Bronchial epithelial cell (primary cell): ENCODE results near the gene SOX18. TPM values are rescaled to one million over a fixed set of nuclear protein-coding genes. Genes with fewer than 3 reads are reported as not detected.

Experiments used
- DNase-seq: peaks from one replicate; pipeline ENCODE4 v3.0.0-alpha.2; 2010; ENCODE audit warnings: low read depth
- FAIRE-seq: peaks from 2 replicates; lab custom pipeline; 2011; peaks lifted over from hg19 to GRCh38; lab: Jason Lieb, UNC
- H3K27me3 ChIP-seq: 2 replicates; pipeline ENCODE4 v1.5.1; 2011; ENCODE audit warnings: low read length; ENCODE audit not compliant: control insufficient read depth, insufficient read depth
- H3K36me3 ChIP-seq: 2 replicates; pipeline ENCODE4 v1.5.1; 2011; ENCODE audit warnings: low read length; ENCODE audit not compliant: control insufficient read depth, insufficient read depth
- H3K4me3 ChIP-seq: 2 replicates; pipeline ENCODE4 v1.5.1; 2011; ENCODE audit warnings: mild to moderate bottlenecking, low read depth, low read length, control low read depth
- total RNA-seq: library from RNA; depleted of rRNA; stranded (reverse); fragments of >200 nt; gene quantifications from 2 replicates; pipeline ENCODE4 v1.2.1, GENCODE V29; 2014
- TF ChIP-seq, protein P1 (sequence below): IDR thresholded peaks from 2 replicates; pipeline ENCODE4 v1.5.1; 2011; ENCODE audit warnings: mild to moderate bottlenecking, moderate library complexity, low read length, control low read depth, inconsistent platforms; ENCODE audit not compliant: insufficient read depth, severe bottlenecking

SOX18 gene
- total RNA-seq, 1 donor from 2014 or later = not detected

DNA sequence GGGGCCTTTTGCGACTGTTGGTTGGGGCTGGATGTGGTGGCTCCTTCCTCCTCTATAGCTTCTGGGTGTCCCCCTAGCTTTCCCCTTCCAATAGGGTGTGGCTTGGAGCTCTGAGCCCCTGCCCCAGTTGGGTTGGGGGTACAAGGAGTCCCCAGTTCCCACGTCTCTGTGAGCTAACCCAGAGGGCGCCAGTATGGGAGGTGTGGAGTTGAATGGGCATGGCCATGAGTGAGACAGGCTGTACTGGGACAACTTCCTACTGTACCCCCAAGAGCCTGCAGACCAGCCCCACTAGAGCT, 12.3 kb downstream of the SOX18 start:
- FAIRE-seq (no peak), DNase-seq (no peak)
- TF ChIP-seq, protein P1, sequence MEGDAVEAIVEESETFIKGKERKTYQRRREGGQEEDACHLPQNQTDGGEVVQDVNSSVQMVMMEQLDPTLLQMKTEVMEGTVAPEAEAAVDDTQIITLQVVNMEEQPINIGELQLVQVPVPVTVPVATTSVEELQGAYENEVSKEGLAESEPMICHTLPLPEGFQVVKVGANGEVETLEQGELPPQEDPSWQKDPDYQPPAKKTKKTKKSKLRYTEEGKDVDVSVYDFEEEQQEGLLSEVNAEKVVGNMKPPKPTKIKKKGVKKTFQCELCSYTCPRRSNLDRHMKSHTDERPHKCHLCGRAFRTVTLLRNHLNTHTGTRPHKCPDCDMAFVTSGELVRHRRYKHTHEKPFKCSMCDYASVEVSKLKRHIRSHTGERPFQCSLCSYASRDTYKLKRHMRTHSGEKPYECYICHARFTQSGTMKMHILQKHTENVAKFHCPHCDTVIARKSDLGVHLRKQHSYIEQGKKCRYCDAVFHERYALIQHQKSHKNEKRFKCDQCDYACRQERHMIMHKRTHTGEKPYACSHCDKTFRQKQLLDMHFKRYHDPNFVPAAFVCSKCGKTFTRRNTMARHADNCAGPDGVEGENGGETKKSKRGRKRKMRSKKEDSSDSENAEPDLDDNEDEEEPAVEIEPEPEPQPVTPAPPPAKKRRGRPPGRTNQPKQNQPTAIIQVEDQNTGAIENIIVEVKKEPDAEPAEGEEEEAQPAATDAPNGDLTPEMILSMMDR = no peak
- no peak overlapping the region for H3K4me3 ChIP-seq
- H3K27me3 ChIP-seq = peaks cover 1% of the 10 kb centered on the region
- H3K36me3 ChIP-seq = peaks cover 3% of the 10 kb centered on the region

DNA sequence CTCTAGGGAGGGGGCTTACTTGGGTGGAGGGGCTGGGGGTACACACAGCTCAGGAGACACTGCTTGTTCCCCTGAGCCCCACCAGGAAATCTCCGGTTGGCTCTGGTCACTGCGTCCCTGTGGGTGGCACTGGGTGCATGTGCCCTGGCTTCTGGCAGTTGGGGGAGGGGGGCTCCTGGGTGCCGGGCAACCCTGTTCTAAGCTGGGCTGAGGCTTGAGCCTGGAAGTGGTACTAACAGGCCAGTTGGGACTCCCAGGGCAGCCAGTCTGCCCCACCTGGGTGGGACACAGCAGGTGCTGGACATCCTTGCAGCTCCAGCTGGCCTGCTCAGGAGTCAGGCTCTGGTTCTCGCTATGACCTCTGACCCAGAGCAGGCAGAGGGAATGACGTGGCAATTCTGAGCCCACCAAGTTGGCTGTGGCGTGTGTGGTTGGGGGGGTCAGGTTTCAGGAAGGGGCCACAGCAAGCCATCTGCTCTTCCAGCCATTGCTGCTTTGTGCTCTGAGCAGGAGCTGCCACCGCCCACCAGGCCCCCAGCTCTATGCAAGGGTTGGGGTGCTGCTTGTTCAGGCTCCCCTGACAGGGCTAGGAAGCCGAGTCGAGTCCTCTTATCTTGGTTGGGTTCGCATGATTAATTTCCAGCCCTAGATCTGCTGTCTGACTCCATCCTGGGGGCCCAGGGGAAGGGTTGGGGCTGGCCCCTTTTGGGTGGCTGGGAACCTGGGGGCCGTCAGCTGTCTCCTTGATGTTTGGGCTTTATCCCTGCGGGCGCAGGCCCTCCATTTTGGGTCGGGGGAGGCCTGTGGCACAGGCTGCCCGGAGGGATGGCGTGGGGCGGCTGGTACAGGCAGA, 12.9 kb downstream of the SOX18 start:
- Histone ChIP-seq H3K27me3 (peaks cover 1% of the 10 kb centered on the region), H3K4me3 (no peak overlapping the region), H3K36me3 (peaks cover 7% of the 10 kb centered on the region)
- TF ChIP-seq, protein P1 = no peak
- no peak for DNase-seq
- no peak for FAIRE-seq

DNA sequence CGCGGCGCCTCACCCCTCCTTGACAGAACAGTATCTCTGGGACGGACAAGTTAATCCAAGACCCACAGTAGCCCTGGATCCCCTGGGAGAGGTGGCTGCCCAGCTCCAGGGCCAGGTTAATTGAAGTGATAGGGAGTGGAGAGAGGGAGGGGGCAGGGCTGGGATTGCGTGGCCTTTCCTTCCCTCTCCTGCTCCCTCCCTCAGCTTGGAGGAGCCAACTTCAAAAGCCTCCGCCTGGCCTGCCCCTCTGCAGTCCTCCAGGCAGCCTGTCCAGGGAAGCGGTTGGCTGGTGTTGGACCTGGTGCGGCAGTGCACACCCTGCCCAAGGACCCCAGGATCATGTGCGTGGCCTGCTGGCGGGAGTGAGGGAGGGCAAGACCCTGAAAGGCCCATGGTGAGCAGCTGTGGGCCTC, 13.5 kb downstream of the SOX18 start, which contains the start of gene C20orf204:
TSS of gene C20orf204 (plus strand) at position 250 of the 413 bp plus-strand sequence. CDS start at position 392, 142 bp downstream.
- FAIRE-seq (no peak), DNase-seq (no peak)
- peaks cover 1% of the 10 kb centered on the region for H3K27me3 ChIP-seq
- H3K36me3 ChIP-seq = peaks cover 7% of the 10 kb centered on the region
- TF ChIP-seq, protein P1 = no peak
- H3K4me3 ChIP-seq = no peak within 1 kb of the TSS

GRCh38 chr20:64035066-64035932, 14.1 kb downstream of the SOX18 start:
- TF ChIP-seq, protein P1 = no peak
- Histone ChIP-seq H3K36me3 (peaks cover 9% of the 10 kb centered on the region), H3K4me3 (no peak overlapping the region), H3K27me3 (no peaks in the 10 kb centered on the region)
- no peak for FAIRE-seq
- DNase-seq = no peak

DNA sequence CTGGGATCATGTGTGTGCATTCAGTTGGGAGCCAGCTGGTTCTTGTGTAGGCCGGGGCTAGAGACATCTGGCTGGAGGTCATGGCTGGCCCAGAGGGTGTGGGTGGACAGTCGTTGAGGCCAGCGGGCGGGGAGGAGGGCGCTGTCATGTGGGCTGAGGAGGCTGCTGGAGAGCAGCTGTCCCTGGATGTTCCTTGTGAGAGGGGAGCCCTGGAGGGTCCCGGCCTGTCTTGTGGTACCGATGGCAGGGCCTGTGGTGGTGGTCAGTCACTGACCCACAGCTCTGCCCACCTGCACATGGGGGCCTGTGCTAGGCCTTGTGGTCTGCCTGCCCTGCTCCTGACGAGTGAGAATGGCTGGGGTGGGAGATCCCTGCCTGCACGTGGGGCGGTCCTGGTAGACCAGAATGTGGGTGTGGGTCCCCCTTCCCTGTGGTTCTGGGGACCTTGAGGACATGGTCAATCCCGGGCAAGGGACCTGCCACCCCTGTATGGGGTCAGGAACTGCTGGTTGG, 15.4 kb downstream of the SOX18 start:
- FAIRE-seq = no peak
- Histone ChIP-seq H3K4me3 (no peak overlapping the region), H3K27me3 (no peaks in the 10 kb centered on the region), H3K36me3 (peaks cover 15% of the 10 kb centered on the region)
- TF ChIP-seq, protein P1 = no peak
- DNase-seq = no peak
